Neutrophil (primary cell): ENCODE data around the gene DBH.
"Not testable (repeated sequence)": the region's sequence is repeated elsewhere in the genome, so short reads cannot be mapped to it uniquely, and the experiment has no call there.

ENCODE experiments used
- H3K27ac ChIP-seq: fragments of 200-600 bp; sonication (generic); 2 replicates; pipeline ENCODE4 v1.5.1; 2016; ENCODE audit warnings: mild to moderate bottlenecking, moderate library complexity
- H3K27me3 ChIP-seq: fragments of 200-600 bp; sonication (generic); 2 replicates; pipeline ENCODE4 v1.6.0; 2016; ENCODE audit warnings: mild to moderate bottlenecking
- H3K36me3 ChIP-seq: fragments of 200-600 bp; sonication (generic); 2 replicates; pipeline ENCODE4 v1.5.1; 2017
- H3K4me1 ChIP-seq, 2 experiments: fragments of 200-600 bp in 1 of 2; sonication (generic) in 1 of 2; 1 replicate in 1 of 2; 2 replicates in 1 of 2; pipeline versions ENCODE4 v1.5.1 to v1.6.1; 2013 to 2016; ENCODE audit warnings: low read depth in 1 of 2, low read length in 1 of 2, mild to moderate bottlenecking in 1 of 2, moderate library complexity in 1 of 2; ENCODE audit not compliant: control insufficient read depth in 1 of 2, insufficient read depth in 1 of 2
- H3K4me3 ChIP-seq, 2 experiments: fragments of 200-600 bp in 1 of 2; sonication (generic) in 1 of 2; 1 replicate in 1 of 2; 2 replicates in 1 of 2; pipeline ENCODE4 v1.5.1; 2013 to 2016; ENCODE audit warnings: low read depth in 1 of 2, low read length in 1 of 2, mild to moderate bottlenecking in 1 of 2, moderate library complexity in 1 of 2
- H3K9me3 ChIP-seq: fragments of 200-600 bp; sonication (generic); 2 replicates; pipeline ENCODE4 v1.5.1; 2016
- CTCF ChIP-seq: fragments of 200-600 bp; sonication (generic); IDR thresholded peaks from 2 replicates; pipeline ENCODE4 v1.5.1; 2016; ENCODE audit warnings: antibody characterized with exemption

DBH gene

GRCh38 chr9:133616643-133617405, 19.3 kb upstream of the DBH start:
- Histone ChIP-seq H3K27ac (no peak overlapping the region), H3K27me3 (peaks cover 64% of the 10 kb centered on the region), H3K4me3 (no peak overlapping the region), H3K4me1 (no peaks in the 10 kb centered on the region), H3K9me3 (no peaks in the 10 kb centered on the region), H3K36me3 (no peaks in the 10 kb centered on the region)
- no peak for TF ChIP-seq CTCF

- H3K9me3 ChIP-seq: no peaks in the 10 kb centered on the region
- TF ChIP-seq CTCF: no peak
- H3K4me3 ChIP-seq: no peak overlapping the region
- H3K27me3 ChIP-seq: peaks cover 64% of the 10 kb centered on the region
- no peaks in the 10 kb centered on the region for H3K4me1 ChIP-seq
- H3K36me3 ChIP-seq: no peaks in the 10 kb centered on the region
- H3K27ac ChIP-seq: no peak overlapping the region
Observed at GRCh38 chr9:133618726-133619125, 17.4 kb upstream of the DBH start.

- Histone ChIP-seq H3K36me3 (no peaks in the 10 kb centered on the region), H3K4me3 (no peak overlapping the region), H3K27me3 (peaks cover 55% of the 10 kb centered on the region), H3K27ac (no peak overlapping the region), H3K9me3 (no peaks in the 10 kb centered on the region), H3K4me1 (no peaks in the 10 kb centered on the region)
- no peak for TF ChIP-seq CTCF
Observed at GRCh38 chr9:133619791-133620190, 16.4 kb upstream of the DBH start.

DNA sequence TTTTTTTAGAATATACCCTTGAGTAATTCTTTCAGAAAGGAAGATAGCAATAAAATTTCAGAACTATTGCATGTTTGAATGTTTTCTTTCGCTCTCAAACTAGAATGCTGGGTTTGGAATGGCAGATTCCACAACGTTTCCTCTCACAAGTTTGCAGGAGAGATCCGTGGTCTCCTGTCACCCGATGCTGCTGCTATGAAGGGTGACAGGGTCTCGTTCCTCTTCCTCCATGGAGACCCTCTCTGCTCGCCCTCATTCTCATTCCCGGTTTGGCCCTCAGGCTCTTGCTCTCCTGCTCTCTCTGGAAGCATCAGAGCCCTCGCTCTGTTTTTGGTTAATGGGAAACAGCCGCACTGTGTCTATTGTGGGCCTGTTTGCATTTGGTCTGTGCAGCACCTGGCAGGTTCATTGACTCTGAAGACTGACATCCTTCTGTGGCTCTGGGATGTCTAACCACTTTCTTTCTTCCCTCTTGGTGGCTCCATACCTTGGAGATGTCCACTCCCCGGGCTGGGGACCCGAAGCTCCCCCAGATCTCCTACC, 14.4 kb upstream of the DBH start:
- H3K9me3 ChIP-seq: no peaks in the 10 kb centered on the region
- peaks cover 46% of the 10 kb centered on the region for H3K27me3 ChIP-seq
- no peak overlapping the region for H3K4me3 ChIP-seq
- no peak for TF ChIP-seq CTCF
- no peaks in the 10 kb centered on the region for H3K4me1 ChIP-seq
- no peaks in the 10 kb centered on the region for H3K36me3 ChIP-seq
- H3K27ac ChIP-seq: no peak overlapping the region

DNA sequence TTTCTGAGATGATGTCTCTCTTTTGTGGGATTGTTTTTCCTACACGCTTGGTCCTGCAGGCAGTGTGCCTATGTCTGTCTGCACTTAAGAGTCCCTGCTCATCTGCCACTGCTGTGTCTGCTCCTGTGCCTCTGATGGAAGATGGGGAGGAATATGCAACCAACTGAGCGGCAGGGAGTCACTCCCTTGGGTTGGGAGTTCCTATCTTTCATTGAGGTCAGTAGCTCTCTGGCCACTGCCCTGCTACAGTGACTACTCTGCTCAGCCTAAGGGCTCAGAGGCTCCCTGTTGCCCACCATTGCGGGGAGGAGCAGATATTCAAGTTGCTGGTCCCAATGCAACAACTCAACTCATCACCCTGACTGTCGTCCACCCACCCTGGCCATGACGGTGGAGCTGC, 13.6 kb upstream of the DBH start:
- Histone ChIP-seq H3K4me1 (no peaks in the 10 kb centered on the region), H3K9me3 (no peaks in the 10 kb centered on the region), H3K27ac (no peak overlapping the region), H3K4me3 (no peak overlapping the region), H3K36me3 (no peaks in the 10 kb centered on the region), H3K27me3 (peaks cover 41% of the 10 kb centered on the region)
- TF ChIP-seq CTCF: no peak

DNA sequence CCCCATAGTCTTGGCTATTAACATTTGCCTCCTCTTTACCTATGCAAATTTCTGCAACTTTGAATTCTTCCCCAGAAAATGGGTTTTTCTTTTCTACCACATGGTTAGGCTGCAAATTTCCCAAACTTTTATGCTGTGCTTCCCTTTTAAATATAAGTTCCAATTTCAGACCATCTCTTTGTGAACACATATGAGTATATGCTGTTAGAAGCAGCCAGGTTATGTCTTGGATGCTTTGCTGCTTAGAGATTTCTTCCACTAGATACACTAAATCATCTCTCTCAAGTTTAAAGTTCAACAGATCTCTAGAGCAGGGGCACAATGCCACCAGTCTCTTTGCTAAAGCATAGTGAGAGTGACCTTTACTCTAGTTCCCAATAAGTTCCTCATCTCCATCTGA, 10.2 kb upstream of the DBH start:
- H3K4me3 ChIP-seq, H3K27ac ChIP-seq, H3K9me3 ChIP-seq, H3K36me3 ChIP-seq, H3K4me1 ChIP-seq: not testable (repeated sequence)
- peaks cover 13% of the 10 kb centered on the region for H3K27me3 ChIP-seq
